B cell (primary cell): Measurements from ENCODE around the gene CD151. TPM values are rescaled to one million over a fixed set of nuclear protein-coding genes. Genes with fewer than 3 reads are reported as not detected.

Experiments
- ATAC-seq: fragments of 200-7000 bp; cut with Tn5 transposase; one replicate; pipeline ENCODE4 v1.10.0; 2021; ENCODE audit warnings: low read depth, mild to moderate bottlenecking, moderate number of reproducible peaks, moderate library complexity
- CTCF ChIA-PET: fragments of 350-600 bp; sonication (Branson Sonifier 250); formaldehyde crosslinking; loops from one replicate; lab custom pipeline; 2021; ENCODE audit warnings: antibody characterized with exemption, inconsistent platforms; lab: Charles Lee
- POLR2A ChIA-PET: fragments of 350-600 bp; sonication (Branson Sonifier 250); formaldehyde crosslinking; loops from one replicate; lab custom pipeline; 2021; ENCODE audit warnings: antibody characterized with exemption; lab: Charles Lee
- DNase-seq: peaks from one replicate; pipeline ENCODE4 v3.0.0; 2013
- H2AFZ ChIP-seq: 2 replicates; pipeline ENCODE4 v1.6.1; 2012; ENCODE audit warnings: mild to moderate bottlenecking, low read depth, low read length; ENCODE audit not compliant: insufficient read depth, poor library complexity, severe bottlenecking
- H3K27ac ChIP-seq, 2 donors: 1 replicate in 1 of 2; 2 replicates in 1 of 2; pipeline ENCODE4 v1.5.1; 2012 to 2013; ENCODE audit warnings: low read length in 2 of 2, mild to moderate bottlenecking in 2 of 2, moderate library complexity in 1 of 2
- H3K27me3 ChIP-seq, 4 experiments: fragments of 200-600 bp in 1 of 4; sonication (generic) in 1 of 4; replicated peaks in 1 of 4; 1 replicate in 2 of 4; 2 replicates in 2 of 4; pipeline versions ENCODE4 v1.6.1 to v1.7.0; 2013 to 2016; ENCODE audit warnings: low read length in 3 of 4, mild to moderate bottlenecking in 2 of 4, mixed read lengths in 1 of 4, moderate library complexity in 1 of 4; ENCODE audit not compliant: insufficient read depth in 4 of 4, control insufficient read depth in 3 of 4; ENCODE audit errors: control extremely low read depth in 1 of 4
- H3K36me3 ChIP-seq, 2 experiments: replicated peaks in 1 of 2; 1 replicate in 1 of 2; 2 replicates in 1 of 2; pipeline versions ENCODE4 v1.6.1 to v1.7.1; 2013; ENCODE audit warnings: low read length in 1 of 2; ENCODE audit not compliant: insufficient read depth in 2 of 2, control insufficient read depth in 1 of 2; ENCODE audit errors: control extremely low read depth in 1 of 2, extremely low read depth in 1 of 2
- H3K4me1 ChIP-seq, 2 donors: fragments of 200-600 bp in 1 of 2; sonication (generic) in 1 of 2; 1 replicate in 1 of 2; 2 replicates in 1 of 2; pipeline versions ENCODE4 v1.5.1 to v1.6.1; 2013 to 2017; ENCODE audit warnings: low read length in 2 of 2; ENCODE audit not compliant: control insufficient read depth in 2 of 2, insufficient read depth in 2 of 2
- H3K4me2 ChIP-seq: replicated peaks from 2 replicates; pipeline ENCODE3; 2012; ENCODE audit warnings: mild to moderate bottlenecking, low read depth, low read length; ENCODE audit not compliant: poor library complexity, severe bottlenecking
- H3K4me3 ChIP-seq, 5 experiments: fragments of 200-600 bp in 1 of 5; sonication (generic) in 1 of 5; 1 replicate in 3 of 5; 2 replicates in 2 of 5; pipeline versions ENCODE4 v1.5.1 to v1.7.0; 2011 to 2016; ENCODE audit warnings: low read length in 4 of 5, mild to moderate bottlenecking in 4 of 5, low read depth in 2 of 5, control low read depth in 1 of 5, moderate library complexity in 1 of 5; ENCODE audit not compliant: insufficient read depth in 1 of 5; ENCODE audit errors: control extremely low read depth in 1 of 5, extremely low read depth in 1 of 5
- H3K79me2 ChIP-seq: fragments of 200-600 bp; sonication (generic); one replicate; pipeline ENCODE4 v1.6.0; 2016; ENCODE audit warnings: low read length; ENCODE audit not compliant: control insufficient read depth, insufficient read depth
- H3K9ac ChIP-seq: fragments of 200-600 bp; sonication (generic); 2 replicates; pipeline ENCODE4 v1.6.1; 2017; ENCODE audit warnings: mild to moderate bottlenecking, low read length, moderate library complexity
- H3K9me3 ChIP-seq, 3 donors: one replicate each; pipeline versions ENCODE4 v1.6.1 to v1.7.1; 2013; ENCODE audit warnings: low read length in 2 of 3; ENCODE audit not compliant: control insufficient read depth in 2 of 3, insufficient read depth in 1 of 3; ENCODE audit errors: control extremely low read depth in 1 of 3
- H4K20me1 ChIP-seq: 2 replicates; pipeline ENCODE4 v1.6.0; 2012; ENCODE audit warnings: mild to moderate bottlenecking, low read length; ENCODE audit not compliant: insufficient read depth, control insufficient read depth, poor library complexity, severe bottlenecking
- H3K27ac Mint-ChIP-seq: one replicate; pipeline ENCODE4 v1.8.0; 2021; ENCODE audit warnings: mixed read lengths
- H3K27me3 Mint-ChIP-seq: one replicate; pipeline ENCODE4 v1.8.0; 2021; ENCODE audit warnings: mixed read lengths
- H3K4me1 Mint-ChIP-seq: one replicate; pipeline ENCODE4 v1.8.0; 2021; ENCODE audit warnings: mixed read lengths
- H3K4me3 Mint-ChIP-seq: one replicate; pipeline ENCODE4 v1.8.0; 2021; ENCODE audit warnings: mixed read lengths
- H3K9me3 Mint-ChIP-seq: one replicate; pipeline ENCODE4 v1.8.0; 2022; ENCODE audit warnings: mixed read lengths; ENCODE audit not compliant: insufficient read depth
- CTCF ChIP-seq: fragments of 200-600 bp; IDR thresholded peaks from one replicate; pipeline ENCODE4 v1.8.0; 2022; ENCODE audit warnings: antibody characterized with exemption, mild to moderate bottlenecking
- EZH2 ChIP-seq: IDR thresholded peaks from 2 replicates; pipeline ENCODE4 v1.6.1; 2012; ENCODE audit warnings: borderline replicate concordance, low read depth, mild to moderate bottlenecking, moderate library complexity, low read length; ENCODE audit not compliant: insufficient read depth, poor library complexity, severe bottlenecking
- WGBS: methylation state at CpG from one replicate; pipeline ENCODE4 v1.1.5; 2013; ENCODE audit warnings: missing lambda C conversion rate; ENCODE audit not compliant: insufficient coverage; 5-methylcytosine and 5-hydroxymethylcytosine counted together
- intact Hi-C: fragments of 100-400 bp; cut with micrococcal nuclease; formaldehyde crosslinking; loops from one replicate; pipeline ENCODE4 v1.10.0; 2022
- polyA plus RNA-seq: library from polyadenylated mRNA; depleted of rRNA; stranded (reverse); fragments of >200 nt; gene quantifications from 2 replicates; pipeline ENCODE4 v1.2.3, GENCODE V29; 2012
- total RNA-seq, 2 donors: library from RNA; stranded (reverse); fragments of 120-200 nt in 1 of 2; gene quantifications; 1 replicate in 1 of 2; 2 replicates in 1 of 2; pipeline versions ENCODE4 v1.2.3 to v1.2.4, GENCODE V29; 2013 to 2022

The CD151 gene
- total and polyA plus RNA-seq, 2 donors (not counting 1 experiment from before 2014, with no cell fraction given) = 24.4 to 25.5 TPM

- H3K4me2 ChIP-seq = no peak overlapping the region
- no peaks in the 10 kb centered on the region for H3K9me3 Mint-ChIP-seq
- DNase-seq = no peak
- H3K27ac ChIP-seq = no peak overlapping the region
- H3K4me3 ChIP-seq = no peak overlapping the region
- peaks cover 10 to 29% of the 10 kb centered on the region in 2 donors for H3K4me1 ChIP-seq
- ChIA-PET POLR2A (interaction anchor here (0.5 to 0.7 kb wide), 2 partner anchors 12 to 62 kb away, joined by 4 read pairs; no protein-coding TSS in a partner anchor), CTCF (interaction anchor here (1.1 kb wide), 1 partner anchor 81 kb away, joined by 3 read pairs; no protein-coding TSS in a partner anchor)
- no peak overlapping the region for H3K9ac ChIP-seq
- H3K27ac Mint-ChIP-seq = no peak overlapping the region
- TF ChIP-seq CTCF (no peak), EZH2 (no peak)
- 95% methylated on average over 28 of the region's 28 CpGs for WGBS
- no peak overlapping the region for H2AFZ ChIP-seq
- ATAC-seq = no peak
- H3K27me3 Mint-ChIP-seq = no peaks in the 10 kb centered on the region
- H3K79me2 ChIP-seq = peaks cover 62% of the 10 kb centered on the region
- H3K4me1 Mint-ChIP-seq = peaks cover 11% of the 10 kb centered on the region
- H3K9me3 ChIP-seq = no peaks in the 10 kb centered on the region
- intact Hi-C loops = no loop called here
- H3K4me3 Mint-ChIP-seq = peak overlapping the region; percentile 37
- H3K27me3 ChIP-seq = no peaks in the 10 kb centered on the region
- peaks cover 46% of the 10 kb centered on the region for H4K20me1 ChIP-seq
- H3K36me3 ChIP-seq = peaks cover 0 to 9% of the 10 kb centered on the region in 2 experiments
These were observed 29.9 kb upstream of the CD151 start for GRCh38 chr11:802693-803466.

- DNase-seq (no peak), ATAC-seq (no peak)
- H3K79me2 ChIP-seq = peaks cover 62% of the 10 kb centered on the region
- no peaks in the 10 kb centered on the region for H3K9me3 ChIP-seq
- 100% methylated on average over 2 of the region's 8 CpGs for WGBS
- CTCF ChIA-PET = no interaction called here
- H3K4me3 Mint-ChIP-seq = peak overlapping the region; percentile 37
- H3K27ac Mint-ChIP-seq = no peak overlapping the region
- intact Hi-C loops = no loop called here
- H3K4me1 Mint-ChIP-seq = peaks cover 13% of the 10 kb centered on the region
- H2AFZ ChIP-seq = no peak overlapping the region
- no peaks in the 10 kb centered on the region for H3K9me3 Mint-ChIP-seq
- no peak overlapping the region for H3K4me2 ChIP-seq
- H3K9ac ChIP-seq = no peak overlapping the region
- H3K27me3 ChIP-seq = no peaks in the 10 kb centered on the region
- H3K36me3 ChIP-seq = peaks cover 0 to 9% of the 10 kb centered on the region in 2 experiments
- POLR2A ChIA-PET = no interaction called here
- TF ChIP-seq CTCF = no peak
- no peak for TF ChIP-seq EZH2
- H3K4me3 ChIP-seq = no peak overlapping the region
- H4K20me1 ChIP-seq = peaks cover 45% of the 10 kb centered on the region
- no peak overlapping the region for H3K27ac ChIP-seq
- H3K4me1 ChIP-seq = peaks cover 11 to 31% of the 10 kb centered on the region in 2 donors
- no peaks in the 10 kb centered on the region for H3K27me3 Mint-ChIP-seq
These were observed 29.3 kb upstream of the CD151 start for GRCh38 chr11:803467-803742.
